Bronchial epithelial cell (primary cell): ENCODE results near the gene CDV3. TPM values are rescaled to one million over a fixed set of nuclear protein-coding genes. Genes with fewer than 3 reads are reported as not detected.

Experiments used
- DNase-seq: peaks from one replicate; pipeline ENCODE4 v3.0.0-alpha.2; 2010; ENCODE audit warnings: low read depth
- FAIRE-seq: peaks from 2 replicates; lab custom pipeline; 2011; peaks lifted over from hg19 to GRCh38; lab: Jason Lieb, UNC
- H3K27me3 ChIP-seq: 2 replicates; pipeline ENCODE4 v1.5.1; 2011; ENCODE audit warnings: low read length; ENCODE audit not compliant: control insufficient read depth, insufficient read depth
- H3K36me3 ChIP-seq: 2 replicates; pipeline ENCODE4 v1.5.1; 2011; ENCODE audit warnings: low read length; ENCODE audit not compliant: control insufficient read depth, insufficient read depth
- H3K4me3 ChIP-seq: 2 replicates; pipeline ENCODE4 v1.5.1; 2011; ENCODE audit warnings: mild to moderate bottlenecking, low read depth, low read length, control low read depth
- CTCF ChIP-seq: IDR thresholded peaks from 2 replicates; pipeline ENCODE4 v1.5.1; 2011; ENCODE audit warnings: mild to moderate bottlenecking, moderate library complexity, low read length, control low read depth, inconsistent platforms; ENCODE audit not compliant: insufficient read depth, severe bottlenecking
- total RNA-seq: library from RNA; depleted of rRNA; stranded (reverse); fragments of >200 nt; gene quantifications from 2 replicates; pipeline ENCODE4 v1.2.1, GENCODE V29; 2014

The CDV3 gene
- total RNA-seq, 1 donor from 2014 or later: 232 TPM

GRCh38 chr3:133572158-133573053 lies 1.1 kb upstream of the CDV3 start:
- H3K4me3 ChIP-seq: peak overlapping the region; percentile 9
- TF ChIP-seq CTCF: no peak
- H3K36me3 ChIP-seq: peaks cover 4% of the 10 kb centered on the region
- DNase-seq: peak; percentile 66
- H3K27me3 ChIP-seq: no peaks in the 10 kb centered on the region
- FAIRE-seq: no peak

- no peak for FAIRE-seq
- peaks cover 7% of the 10 kb centered on the region for H3K36me3 ChIP-seq
- peak overlapping the region; percentile 81 for H3K4me3 ChIP-seq
- TF ChIP-seq CTCF: peak; percentile 13
- DNase-seq: peak; percentile 99
- no peaks in the 10 kb centered on the region for H3K27me3 ChIP-seq
Observed at GRCh38 chr3:133573054-133573628, 345 bp upstream of the CDV3 start.

GRCh38 chr3:133574260-133574881 lies 885 bp downstream of the CDV3 start:
- Histone ChIP-seq H3K27me3 (no peaks in the 10 kb centered on the region), H3K4me3 (peak overlapping the region; percentile 81), H3K36me3 (peaks cover 10% of the 10 kb centered on the region)
- DNase-seq (peak; percentile 59), FAIRE-seq (no peak)
- TF ChIP-seq CTCF: no peak

GRCh38 chr3:133575086-133575485 lies 1.6 kb downstream of the CDV3 start:
- no peaks in the 10 kb centered on the region for H3K27me3 ChIP-seq
- H3K4me3 ChIP-seq: peak overlapping the region; percentile 81
- H3K36me3 ChIP-seq: peaks cover 10% of the 10 kb centered on the region
- no peak for TF ChIP-seq CTCF
- DNase-seq: no peak
- FAIRE-seq: no peak

- H3K27me3 ChIP-seq: no peaks in the 10 kb centered on the region
- DNase-seq: no peak
- TF ChIP-seq CTCF: no peak
- H3K36me3 ChIP-seq: peaks cover 12% of the 10 kb centered on the region
- peak overlapping the region; percentile 81 for H3K4me3 ChIP-seq
- FAIRE-seq: no peak
Observed at GRCh38 chr3:133576169-133576568, 2.7 kb downstream of the CDV3 start.
